ENCODE measurements around the gene BAZ2B.
"Not testable (repeated sequence)": the region's sequence is repeated elsewhere in the genome, so short reads cannot be mapped to it uniquely, and the experiment has no call there.

BAZ2B gene

GRCh38 chr2:159456500-159457426 is 159.6 kb downstream of the BAZ2B start:
- DNase-seq = no peak

- DNase-seq = no peak
Observed at GRCh38 chr2:159455330-159455918, 160.9 kb downstream of the BAZ2B start.

DNA sequence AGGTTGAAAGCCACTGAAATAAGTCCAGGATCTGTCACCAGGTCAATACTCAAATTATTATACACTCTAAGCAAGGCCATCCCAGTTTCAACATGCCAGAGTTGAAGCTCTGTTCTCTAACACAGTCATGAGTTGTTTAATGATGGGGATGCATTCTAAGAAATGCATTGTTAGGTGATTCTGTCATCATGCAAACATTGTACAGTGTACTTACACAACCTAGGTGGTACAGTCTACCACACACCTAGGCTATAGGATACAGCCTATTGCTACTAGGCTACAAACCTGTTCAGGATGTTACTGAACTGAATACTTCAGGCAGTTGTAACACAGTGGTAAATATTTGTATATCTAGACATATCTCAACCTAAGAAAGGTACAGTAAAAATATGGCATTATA is 162.2 kb downstream of the BAZ2B start:
- no peak for DNase-seq

DNA sequence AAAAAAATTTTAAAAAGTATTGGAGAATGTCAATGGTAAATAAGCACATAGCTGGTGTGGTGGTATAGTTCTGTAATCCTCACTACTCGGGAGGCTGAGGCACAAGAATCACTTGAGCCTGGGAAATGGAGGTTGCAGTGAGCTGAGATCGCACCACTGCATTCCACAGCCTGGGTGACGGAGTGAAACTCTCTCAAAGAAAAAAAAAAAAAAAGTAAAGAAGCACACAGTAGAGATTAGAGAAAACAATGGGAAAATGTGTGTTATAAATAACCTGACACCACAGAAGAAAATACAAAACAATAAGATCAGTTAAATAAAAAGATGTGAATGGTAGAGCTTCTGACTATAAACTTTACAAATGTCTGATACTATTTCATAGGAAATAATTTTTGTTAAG is 166.2 kb downstream of the BAZ2B start:
- no peak for DNase-seq

GRCh38 chr2:159449504-159450124 is 166.7 kb downstream of the BAZ2B start:
- no peak for DNase-seq

- no peak for DNase-seq
Observed at GRCh38 chr2:159446817-159447216, 169.5 kb downstream of the BAZ2B start.

DNA sequence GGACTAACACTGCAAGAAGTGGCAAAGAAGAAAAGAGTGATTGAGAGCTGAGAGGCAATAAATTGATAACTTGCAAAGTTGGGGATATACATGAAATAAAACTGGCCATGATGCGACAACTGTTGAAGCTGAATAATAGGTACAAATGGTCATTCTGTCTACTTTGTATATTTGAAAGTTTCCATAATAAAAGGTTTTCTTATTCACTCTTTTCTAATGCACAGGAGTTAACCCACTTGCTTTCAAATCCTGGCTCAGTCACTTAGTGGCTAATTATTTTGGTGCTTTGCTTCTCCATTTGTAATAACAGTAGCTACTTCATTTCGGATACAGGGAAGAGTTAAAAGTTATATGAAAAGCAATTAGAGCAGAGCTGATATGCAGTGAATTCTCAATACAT is 170.1 kb downstream of the BAZ2B start:
- DNase-seq = no peak

DNA sequence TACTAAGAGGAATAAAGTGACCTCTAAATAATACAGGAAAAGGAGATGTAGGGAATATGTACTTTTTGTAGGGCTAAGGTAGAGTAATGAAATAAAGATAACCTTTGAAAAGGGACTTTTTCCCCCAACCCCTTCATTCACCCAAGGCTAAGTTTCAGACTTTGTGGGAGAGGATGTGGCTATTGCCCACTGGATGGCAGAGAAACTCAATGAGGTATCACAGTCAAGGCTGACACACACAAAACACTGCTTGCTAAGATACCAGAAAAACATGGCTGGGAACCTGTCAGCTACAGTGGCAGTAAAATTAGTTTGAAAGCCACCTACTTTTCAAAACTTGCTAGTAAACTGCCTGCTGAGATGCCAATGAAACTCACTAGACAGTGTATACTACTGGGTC is 171.0 kb downstream of the BAZ2B start:
- no peak for DNase-seq

GRCh38 chr2:159444754-159445153 is 171.6 kb downstream of the BAZ2B start:
- DNase-seq = no peak

DNA sequence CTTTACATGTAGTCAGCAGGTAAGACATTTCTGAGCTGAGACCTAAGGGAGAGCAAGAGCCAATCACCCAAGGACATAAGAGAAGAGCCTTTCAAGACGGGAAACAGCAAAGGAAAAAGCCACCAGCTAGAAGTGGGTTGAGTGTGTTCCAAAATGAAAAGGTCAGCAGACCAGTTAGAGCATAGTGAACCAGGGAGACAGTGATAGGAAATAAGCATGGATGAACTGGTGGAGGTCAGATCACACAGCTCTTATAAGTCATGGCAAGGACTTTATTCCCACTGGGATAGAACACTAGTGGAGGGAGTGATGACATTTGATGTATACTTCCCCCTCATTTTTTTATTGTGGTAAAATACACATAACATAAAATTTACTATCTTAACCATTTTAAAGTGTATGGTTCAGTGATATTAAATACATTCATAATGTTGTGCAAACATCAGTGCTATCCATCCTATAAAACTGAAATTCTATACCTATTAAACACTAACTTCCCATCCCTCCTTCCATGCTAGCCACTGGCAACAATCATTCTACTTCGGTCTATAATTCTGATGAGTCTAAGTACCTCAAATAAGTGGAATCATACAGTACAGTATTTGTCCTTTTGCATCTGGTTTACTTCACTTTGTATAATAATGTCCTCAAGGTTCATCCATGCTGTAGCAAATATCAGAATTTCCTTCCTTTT is 174.0 kb downstream of the BAZ2B start:
- DNase-seq = no peak

GRCh38 chr2:159441182-159441581 is 175.2 kb downstream of the BAZ2B start:
- DNase-seq = no peak

DNA sequence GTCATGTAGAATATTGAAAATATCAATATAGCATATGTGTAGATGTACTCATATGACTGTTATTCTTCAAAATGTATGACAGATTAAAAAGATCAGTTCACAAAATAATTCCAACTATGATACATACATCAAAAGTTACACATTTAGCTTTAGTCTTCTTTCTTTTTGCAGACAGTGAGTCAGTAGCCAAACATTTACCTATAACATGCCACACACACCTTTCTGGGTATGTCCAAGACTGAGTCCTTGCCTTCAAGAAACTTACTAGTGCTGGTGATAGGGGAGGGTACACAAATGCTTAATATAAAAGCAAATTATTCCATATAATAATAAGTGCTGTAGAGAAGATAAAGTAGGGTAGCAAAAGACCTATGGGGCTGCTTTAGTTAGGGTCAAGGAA is 176.9 kb downstream of the BAZ2B start:
- DNase-seq = no peak

- no peak for DNase-seq
Observed at GRCh38 chr2:159438720-159439353, 177.5 kb downstream of the BAZ2B start.

GRCh38 chr2:159438284-159438683 is 178.1 kb downstream of the BAZ2B start:
- DNase-seq = no peak

DNA sequence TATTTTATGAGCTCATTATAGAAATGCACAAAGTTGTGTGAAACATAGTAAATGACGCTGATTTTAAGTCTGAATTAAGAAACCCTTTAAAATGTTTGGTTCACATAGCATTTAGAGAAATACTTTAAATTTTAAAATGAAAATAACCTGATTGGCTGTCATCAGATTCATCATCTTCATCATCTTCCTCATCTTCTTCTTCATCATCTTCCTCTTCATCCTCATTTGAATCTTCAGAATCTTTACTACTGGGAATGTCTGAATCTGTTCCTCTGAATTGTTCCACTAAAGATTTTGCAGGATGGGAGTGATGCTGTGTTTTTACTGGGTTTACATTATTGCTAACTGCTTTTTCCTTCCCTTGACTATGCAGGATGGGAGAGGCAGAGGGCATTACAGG is 183.7 kb downstream of the BAZ2B start:
- DNase-seq = no peak

- no peak for DNase-seq
Observed at GRCh38 chr2:159427048-159427447, 189.3 kb downstream of the BAZ2B start.

DNA sequence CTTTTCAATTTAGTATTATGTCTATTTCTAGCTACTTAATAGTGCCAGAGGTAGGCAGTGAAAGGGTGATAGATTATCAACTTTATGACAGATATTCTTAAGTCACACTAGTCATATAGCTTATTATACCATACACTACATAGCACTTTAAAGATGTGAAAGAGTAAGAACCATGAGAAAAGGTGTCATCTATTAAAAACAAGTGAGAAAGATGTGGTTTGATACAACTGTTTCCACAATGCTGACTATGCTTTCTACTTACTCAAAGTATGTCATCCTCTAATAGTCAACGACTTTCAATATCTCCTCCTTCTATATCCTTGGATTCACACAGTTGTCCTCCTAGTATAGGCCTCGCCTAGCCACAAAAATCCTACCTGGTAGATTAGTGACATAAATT is 196.9 kb downstream of the BAZ2B start:
- DNase-seq = no peak

GRCh38 chr2:159411460-159411859 is 204.9 kb downstream of the BAZ2B start:
- DNase-seq = no peak

- no peak for DNase-seq
Observed at GRCh38 chr2:159410276-159410675, 206.1 kb downstream of the BAZ2B start.

GRCh38 chr2:159409116-159409800 is 207.1 kb downstream of the BAZ2B start:
- no peak for DNase-seq

- DNase-seq = no peak
Observed at GRCh38 chr2:159402790-159403189, 213.6 kb downstream of the BAZ2B start.

DNA sequence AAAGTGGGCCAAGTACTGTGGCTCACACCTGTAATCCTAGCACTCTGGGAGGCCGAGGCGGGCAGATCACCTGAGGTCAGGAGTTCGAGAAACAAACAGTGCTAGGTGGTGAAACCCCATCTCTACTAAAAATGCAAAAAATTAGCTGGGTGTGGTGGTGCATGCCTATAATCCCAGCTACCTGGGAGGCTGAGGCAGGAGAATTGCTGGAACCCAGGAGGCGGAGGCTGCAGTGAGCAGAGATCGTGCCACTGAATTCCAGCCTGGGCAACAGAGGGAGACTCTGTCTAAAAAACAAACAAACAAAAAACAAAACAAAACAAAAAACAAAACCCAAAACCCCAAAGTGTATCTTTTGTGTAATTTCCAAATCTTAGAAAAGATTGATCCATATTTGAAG is 214.2 kb downstream of the BAZ2B start:
- DNase-seq = not testable (repeated sequence)

Data from activated CD4-positive, alpha-beta T cell treated with anti-CD3 and anti-CD28 coated beads for 4 hours (primary cell).